HAP-1 (cell line): ENCODE measurements around the gene SHROOM3.
A peak's percentile ranks its signal among the peaks of the same experiment; 100 is the strongest.

ENCODE experiments used
- DNase-seq, 2 experiments: peaks; one replicate each; pipeline ENCODE4 v3.0.0-alpha.2; 2016 to 2020; ENCODE audit warnings: low spot score in 2 of 2
- H3K27me3 ChIP-seq: fragments of 250-450 bp; sonication (Bioruptor Pico); 2 replicates; pipeline ENCODE4 v1.5.1; 2020; ENCODE audit warnings: low read depth, mild to moderate bottlenecking, moderate library complexity
- H3K36me3 ChIP-seq: fragments of 250-450 bp; sonication (Bioruptor Pico); replicated peaks from 2 replicates; pipeline ENCODE4 v1.5.1; 2020; ENCODE audit warnings: mild to moderate bottlenecking
- H3K4me1 ChIP-seq: fragments of 250-450 bp; sonication (Bioruptor Pico); 2 replicates; pipeline ENCODE4 v1.5.1; 2020; ENCODE audit warnings: mild to moderate bottlenecking
- H3K4me3 ChIP-seq: fragments of 250-450 bp; sonication (Bioruptor Pico); 2 replicates; pipeline ENCODE4 v1.5.1; 2020; ENCODE audit warnings: mild to moderate bottlenecking, moderate library complexity
- H3K9me3 ChIP-seq: fragments of 250-450 bp; sonication (Bioruptor Pico); 2 replicates; pipeline ENCODE4 v1.5.1; 2020; ENCODE audit warnings: mild to moderate bottlenecking, moderate library complexity
- in situ Hi-C: fragments of 300-500 bp; cut with MboI; formaldehyde crosslinking; loops from 3 replicates; pipeline ENCODE4 v1.14.3; 2020; ENCODE audit warnings: low sequenced_read_pairs, inconsistent platforms, mixed read lengths

The SHROOM3 gene

GRCh38 chr4:76767983-76768382, 333.0 kb downstream of the SHROOM3 start:
- DNase-seq, result no peak
- Histone ChIP-seq H3K4me3 (no peak overlapping the region), H3K9me3 (no peaks in the 10 kb centered on the region), H3K4me1 (peaks cover 6% of the 10 kb centered on the region; the same call in 1 of the 2 replicates), H3K27me3 (no peaks in the 10 kb centered on the region), H3K36me3 (peaks cover 11% of the 10 kb centered on the region)
- in situ Hi-C loops, result loop anchor here (25.0 kb wide), 1 partner anchor 581 kb away; no protein-coding TSS in a partner anchor

GRCh38 chr4:76772498-76773106, 337.6 kb downstream of the SHROOM3 start:
- Histone ChIP-seq H3K36me3 (peaks cover 16% of the 10 kb centered on the region), H3K9me3 (no peaks in the 10 kb centered on the region), H3K27me3 (no peaks in the 10 kb centered on the region), H3K4me1 (peaks cover 6% of the 10 kb centered on the region; the same call in 1 of the 2 replicates), H3K4me3 (no peak overlapping the region)
- no peak for DNase-seq
- in situ Hi-C loops, result loop anchor here (25.0 kb wide), 1 partner anchor 585 kb away; no protein-coding TSS in a partner anchor

- Histone ChIP-seq H3K9me3 (no peaks in the 10 kb centered on the region), H3K36me3 (peaks cover 16% of the 10 kb centered on the region), H3K4me3 (no peak overlapping the region), H3K4me1 (peaks cover 6% of the 10 kb centered on the region; the same call in 1 of the 2 replicates), H3K27me3 (no peaks in the 10 kb centered on the region)
- in situ Hi-C loops, result loop anchor here (25.0 kb wide), 1 partner anchor 586 kb away; no protein-coding TSS in a partner anchor
- no peak for DNase-seq
Observed at GRCh38 chr4:76773766-76774165, 338.7 kb downstream of the SHROOM3 start.

GRCh38 chr4:76779740-76780459, 344.9 kb downstream of the SHROOM3 start:
- peaks cover 5% of the 10 kb centered on the region; the same call in 1 of the 2 replicates for H3K36me3 ChIP-seq
- H3K9me3 ChIP-seq, result no peaks in the 10 kb centered on the region
- H3K27me3 ChIP-seq, result no peaks in the 10 kb centered on the region
- in situ Hi-C loops, result no loop called here
- H3K4me1 ChIP-seq, result peaks cover 12% of the 10 kb centered on the region
- H3K4me3 ChIP-seq, result no peak overlapping the region
- no peak for DNase-seq

GRCh38 chr4:76780781-76781697, 346.0 kb downstream of the SHROOM3 start:
- H3K36me3 ChIP-seq, result peaks cover 5% of the 10 kb centered on the region; the same call in 1 of the 2 replicates
- in situ Hi-C loops, result no loop called here
- H3K4me1 ChIP-seq, result peaks cover 12% of the 10 kb centered on the region
- H3K27me3 ChIP-seq, result no peaks in the 10 kb centered on the region
- DNase-seq, result no peak
- H3K9me3 ChIP-seq, result no peaks in the 10 kb centered on the region
- H3K4me3 ChIP-seq, result no peak overlapping the region

- DNase-seq, result peak; percentile 16 to 31
- in situ Hi-C loops, result no loop called here
- H3K4me3 ChIP-seq, result no peak overlapping the region
- no peaks in the 10 kb centered on the region for H3K36me3 ChIP-seq
- H3K4me1 ChIP-seq, result peaks cover 12% of the 10 kb centered on the region
- H3K27me3 ChIP-seq, result no peaks in the 10 kb centered on the region
- no peaks in the 10 kb centered on the region for H3K9me3 ChIP-seq
Observed at GRCh38 chr4:76781698-76782595, 346.9 kb downstream of the SHROOM3 start.

GRCh38 chr4:76782837-76783236, 347.8 kb downstream of the SHROOM3 start:
- no peaks in the 10 kb centered on the region for H3K36me3 ChIP-seq
- H3K4me3 ChIP-seq, result no peak overlapping the region
- in situ Hi-C loops, result no loop called here
- peak in 1 of 2 experiments; percentile 76 for DNase-seq
- H3K4me1 ChIP-seq, result peaks cover 12% of the 10 kb centered on the region
- no peaks in the 10 kb centered on the region for H3K27me3 ChIP-seq
- H3K9me3 ChIP-seq, result no peaks in the 10 kb centered on the region

GRCh38 chr4:76783836-76784235, 348.8 kb downstream of the SHROOM3 start:
- Histone ChIP-seq H3K36me3 (no peaks in the 10 kb centered on the region), H3K27me3 (no peaks in the 10 kb centered on the region), H3K9me3 (no peaks in the 10 kb centered on the region), H3K4me3 (no peak overlapping the region), H3K4me1 (peaks cover 12% of the 10 kb centered on the region)
- DNase-seq, result no peak
- in situ Hi-C loops, result no loop called here

GRCh38 chr4:76784237-76784636, 349.2 kb downstream of the SHROOM3 start:
- Histone ChIP-seq H3K4me1 (peaks cover 12% of the 10 kb centered on the region), H3K27me3 (no peaks in the 10 kb centered on the region), H3K9me3 (no peaks in the 10 kb centered on the region), H3K4me3 (no peak overlapping the region), H3K36me3 (no peaks in the 10 kb centered on the region)
- in situ Hi-C loops, result no loop called here
- DNase-seq, result peak in 1 of 2 experiments; percentile 36

GRCh38 chr4:76787898-76788297, 352.9 kb downstream of the SHROOM3 start:
- in situ Hi-C loops, result no loop called here
- no peak for DNase-seq
- peaks cover 3% of the 10 kb centered on the region for H3K4me1 ChIP-seq

GRCh38 chr4:76790377-76790776, 355.3 kb downstream of the SHROOM3 start:
- Histone ChIP-seq H3K4me3 (no peak overlapping the region), H3K36me3 (no peaks in the 10 kb centered on the region), H3K4me1 (no peaks in the 10 kb centered on the region), H3K27me3 (no peaks in the 10 kb centered on the region), H3K9me3 (no peaks in the 10 kb centered on the region)
- in situ Hi-C loops, result no loop called here
- DNase-seq, result no peak

More at GRCh38 chr4:76787898-76788297, 352.9 kb downstream of the SHROOM3 start:
- Histone ChIP-seq H3K4me3 (no peak overlapping the region), H3K9me3 (no peaks in the 10 kb centered on the region), H3K36me3 (no peaks in the 10 kb centered on the region), H3K27me3 (no peaks in the 10 kb centered on the region)

GRCh38 chr4:76791479-76791878, 356.4 kb downstream of the SHROOM3 start:
- in situ Hi-C loops, result no loop called here
- Histone ChIP-seq H3K27me3 (no peaks in the 10 kb centered on the region), H3K4me1 (no peaks in the 10 kb centered on the region), H3K9me3 (no peaks in the 10 kb centered on the region; the same call in 1 of the 2 replicates), H3K4me3 (no peak overlapping the region), H3K36me3 (no peaks in the 10 kb centered on the region)
- DNase-seq, result no peak

GRCh38 chr4:76792418-76792817, 357.4 kb downstream of the SHROOM3 start:
- H3K4me3 ChIP-seq, result no peak overlapping the region
- no peaks in the 10 kb centered on the region for H3K36me3 ChIP-seq
- DNase-seq, result no peak
- H3K9me3 ChIP-seq, result no peaks in the 10 kb centered on the region; the same call in 1 of the 2 replicates
- no peaks in the 10 kb centered on the region for H3K4me1 ChIP-seq
- no peaks in the 10 kb centered on the region for H3K27me3 ChIP-seq
- in situ Hi-C loops, result no loop called here
